ENCODE results near the gene BET1. TPM values are rescaled to one million over a fixed set of nuclear protein-coding genes. Genes with fewer than 3 reads are reported as not detected.

Gene BET1
- total RNA-seq, 1 experiment from 2014 or later, result 19.9 TPM

GRCh38 chr7:93945756-93946535 is 58.2 kb downstream of the BET1 start:
- no peaks in the 10 kb centered on the region for H3K36me3 Mint-ChIP-seq (ENCODE audit: insufficient read depth, unreplicated experiment)
- H3K27me3 Mint-ChIP-seq (ENCODE audit: insufficient read depth, unreplicated experiment), result peaks cover 12% of the 10 kb centered on the region
- H3K9me3 ChIP-seq, result no peaks in the 10 kb centered on the region
- H3K4me3 ChIP-seq (ENCODE audit: low read depth, low read length), result no peak overlapping the region
- DNase-seq, result no peak
- H3K4me1 ChIP-seq, result peaks cover 3% of the 10 kb centered on the region; the same call in 1 of the 2 replicates
- POLR2A ChIA-PET, result no interaction called here
- CTCF ChIA-PET, result no interaction called here
- H3K4me3 Mint-ChIP-seq (ENCODE audit: unreplicated experiment), result no peak overlapping the region
- no peaks in the 10 kb centered on the region for H3K27me3 ChIP-seq (replicated peaks; ENCODE audit: control insufficient read depth, insufficient read depth, low read length)
- BruUV-seq (replicated peaks), result no TSS peak
- intact Hi-C loops (cut with micrococcal nuclease; ENCODE audit: unreplicated experiment), result no loop called here
- H3K9me3 Mint-ChIP-seq (ENCODE audit: unreplicated experiment), result no peaks in the 10 kb centered on the region
- H3K27ac Mint-ChIP-seq (ENCODE audit: unreplicated experiment), result no peak overlapping the region
- H3K4me1 Mint-ChIP-seq (ENCODE audit: low read depth, unreplicated experiment), result no peaks in the 10 kb centered on the region
- no peak for TF ChIP-seq CTCF (IDR thresholded peaks at IDR 0.05; ENCODE audit: insufficient read depth in 1 of 2, low read depth in 1 of 2, low read length in 1 of 2, severe bottlenecking in 1 of 2, unreplicated experiment in 1 of 2)
- no peaks in the 10 kb centered on the region for H3K36me3 ChIP-seq (ENCODE audit: control insufficient read depth, insufficient read depth, low read length)

GRCh38 chr7:93945083-93945482 is 59.1 kb downstream of the BET1 start:
- H3K4me3 Mint-ChIP-seq (ENCODE audit: unreplicated experiment), result no peak overlapping the region
- CTCF ChIA-PET, result no interaction called here
- no peak for DNase-seq
- H3K27me3 Mint-ChIP-seq (ENCODE audit: insufficient read depth, unreplicated experiment), result peaks cover 19% of the 10 kb centered on the region
- H3K4me1 Mint-ChIP-seq (ENCODE audit: low read depth, unreplicated experiment), result no peaks in the 10 kb centered on the region
- intact Hi-C loops (cut with micrococcal nuclease; ENCODE audit: unreplicated experiment), result no loop called here
- Histone ChIP-seq H3K9me3 (no peaks in the 10 kb centered on the region), H3K4me1 (peaks cover 3% of the 10 kb centered on the region; the same call in 1 of the 2 replicates), H3K27me3 (replicated peaks; ENCODE audit: control insufficient read depth, insufficient read depth, low read length) (no peaks in the 10 kb centered on the region), H3K4me3 (ENCODE audit: low read depth, low read length) (no peak overlapping the region), H3K36me3 (ENCODE audit: control insufficient read depth, insufficient read depth, low read length) (no peaks in the 10 kb centered on the region)
- BruUV-seq (replicated peaks), result no TSS peak
- POLR2A ChIA-PET, result no interaction called here
- no peaks in the 10 kb centered on the region for H3K9me3 Mint-ChIP-seq (ENCODE audit: unreplicated experiment)
- no peak overlapping the region for H3K27ac Mint-ChIP-seq (ENCODE audit: unreplicated experiment)
- TF ChIP-seq CTCF (IDR thresholded peaks at IDR 0.05; ENCODE audit: insufficient read depth in 1 of 2, low read depth in 1 of 2, low read length in 1 of 2, severe bottlenecking in 1 of 2, unreplicated experiment in 1 of 2), result no peak
- H3K36me3 Mint-ChIP-seq (ENCODE audit: insufficient read depth, unreplicated experiment), result no peaks in the 10 kb centered on the region

- Histone ChIP-seq H3K4me3 (ENCODE audit: low read depth, low read length) (no peak overlapping the region), H3K4me1 (peaks cover 3% of the 10 kb centered on the region; the same call in 1 of the 2 replicates), H3K27me3 (replicated peaks; ENCODE audit: control insufficient read depth, insufficient read depth, low read length) (no peaks in the 10 kb centered on the region), H3K9me3 (no peaks in the 10 kb centered on the region), H3K36me3 (ENCODE audit: control insufficient read depth, insufficient read depth, low read length) (no peaks in the 10 kb centered on the region)
- ChIA-PET POLR2A (no interaction called here), CTCF (no interaction called here)
- Mint-ChIP-seq H3K27ac (ENCODE audit: unreplicated experiment) (no peak overlapping the region), H3K4me1 (ENCODE audit: low read depth, unreplicated experiment) (no peaks in the 10 kb centered on the region), H3K4me3 (ENCODE audit: unreplicated experiment) (no peak overlapping the region), H3K9me3 (ENCODE audit: unreplicated experiment) (no peaks in the 10 kb centered on the region), H3K27me3 (ENCODE audit: insufficient read depth, unreplicated experiment) (peaks cover 23% of the 10 kb centered on the region), H3K36me3 (ENCODE audit: insufficient read depth, unreplicated experiment) (no peaks in the 10 kb centered on the region)
- intact Hi-C loops (cut with micrococcal nuclease; ENCODE audit: unreplicated experiment), result no loop called here
- DNase-seq, result no peak
- no TSS peak for BruUV-seq (replicated peaks)
- TF ChIP-seq CTCF (IDR thresholded peaks at IDR 0.05; ENCODE audit: insufficient read depth in 1 of 2, low read depth in 1 of 2, low read length in 1 of 2, severe bottlenecking in 1 of 2, unreplicated experiment in 1 of 2), result no peak
Measured at GRCh38 chr7:93944673-93945072, 59.5 kb downstream of the BET1 start.

All from Caco-2 (cell line).